IMR-90 (cell line): Measurements from ENCODE around the gene IFT74. TPM values are rescaled to one million over a fixed set of nuclear protein-coding genes. Genes with fewer than 3 reads are reported as not detected.

Experiments
- ATAC-seq: fragments of 200-7000 bp; cut with Tn5 transposase; 2 replicates; pipeline ENCODE4 v1.9.1; 2020; ENCODE audit warnings: low read depth, mild to moderate bottlenecking, moderate library complexity
- BruUV-seq: library from RNA; stranded (reverse); fragments of 400-500 nt; replicated peaks from 2 replicates; lab custom pipeline; 2021; lab: Mats Ljungman, UMichigan
- CTCF ChIA-PET: fragments of 300-600 bp; formaldehyde crosslinking; extraction: SDS; loops from one replicate; lab custom pipeline; 2021; ENCODE audit warnings: antibody characterized with exemption; lab: Yijun Ruan, JAX
- POLR2A ChIA-PET: fragments of 300-600 bp; sonication (Branson Sonifier 250); formaldehyde crosslinking; loops from one replicate; lab custom pipeline; 2022; ENCODE audit warnings: antibody characterized with exemption; ENCODE audit not compliant: unreplicated experiment; lab: Charles Lee
- DNase-seq: peaks from one replicate; pipeline ENCODE4 v3.0.0; 2013
- H2AFZ ChIP-seq: replicated peaks from 2 replicates; pipeline ENCODE3; 2013; ENCODE audit warnings: low read length, mild to moderate bottlenecking; ENCODE audit not compliant: poor library complexity
- H2AK5ac ChIP-seq: 2 replicates; pipeline ENCODE4 v1.6.1; 2013; ENCODE audit warnings: low read depth, low read length, inconsistent platforms
- H2AK9ac ChIP-seq: replicated peaks from 2 replicates; pipeline ENCODE3; 2013; ENCODE audit warnings: mild to moderate bottlenecking, low read depth, low read length, moderate library complexity; ENCODE audit not compliant: poor library complexity
- H2BK120ac ChIP-seq: 2 replicates; pipeline ENCODE4 v1.6.1; 2013; ENCODE audit warnings: low read depth, low read length, inconsistent platforms
- H2BK15ac ChIP-seq: 3 replicates; pipeline ENCODE4 v1.6.1; 2013; ENCODE audit warnings: low read depth, low read length, inconsistent platforms
- H2BK20ac ChIP-seq: 2 replicates; pipeline ENCODE4 v1.6.1; 2013; ENCODE audit warnings: low read depth, mild to moderate bottlenecking, inconsistent platforms, low read length, moderate library complexity
- H2BK5ac ChIP-seq: 2 replicates; pipeline ENCODE4 v1.6.1; 2013; ENCODE audit warnings: mild to moderate bottlenecking, low read depth, low read length, inconsistent platforms; ENCODE audit not compliant: poor library complexity, severe bottlenecking
- H3K14ac ChIP-seq: replicated peaks from 2 replicates; pipeline ENCODE4 v1.6.1; 2013; ENCODE audit warnings: low read depth, low read length, inconsistent platforms
- H3K18ac ChIP-seq: 2 replicates; pipeline ENCODE4 v1.6.1; 2013; ENCODE audit warnings: low read depth, low read length, control low read depth
- H3K23ac ChIP-seq: 2 replicates; pipeline ENCODE4 v1.6.1; 2013; ENCODE audit warnings: low read depth, low read length, inconsistent platforms
- H3K27ac ChIP-seq: 2 replicates; pipeline ENCODE4 v1.5.1; 2013; ENCODE audit warnings: mild to moderate bottlenecking, control low read depth, low read length; ENCODE audit not compliant: insufficient read depth
- H3K27me3 ChIP-seq: 2 replicates; pipeline ENCODE4 v1.6.1; 2013; ENCODE audit warnings: low read length; ENCODE audit not compliant: control insufficient read depth, insufficient read depth
- H3K36me3 ChIP-seq: 2 replicates; pipeline ENCODE4 v1.6.1; 2013; ENCODE audit warnings: low read length, mixed read lengths; ENCODE audit not compliant: control insufficient read depth, insufficient read depth
- H3K4ac ChIP-seq: 2 replicates; pipeline ENCODE4 v1.6.1; 2013; ENCODE audit warnings: low read depth, low read length, inconsistent platforms
- H3K4me1 ChIP-seq: 2 replicates; pipeline ENCODE4 v1.6.1; 2013; ENCODE audit warnings: low read length, mixed read lengths; ENCODE audit not compliant: control insufficient read depth, insufficient read depth
- H3K4me2 ChIP-seq: 2 replicates; pipeline ENCODE4 v1.6.1; 2013; ENCODE audit warnings: low read depth, mild to moderate bottlenecking, control low read depth, low read length, moderate library complexity
- H3K4me3 ChIP-seq: 2 replicates; pipeline ENCODE4 v1.5.1; 2013; ENCODE audit warnings: low read depth, mild to moderate bottlenecking, control low read depth, low read length, moderate library complexity; ENCODE audit not compliant: insufficient read depth
- H3K56ac ChIP-seq: 2 replicates; pipeline ENCODE4 v1.6.1; 2013; ENCODE audit warnings: low read length, inconsistent platforms; ENCODE audit not compliant: insufficient read depth; ENCODE audit errors: extremely low read depth
- H3K79me1 ChIP-seq, 2 experiments: 2 replicates each; pipeline ENCODE4 v1.6.1; 2013; ENCODE audit warnings: low read length in 2 of 2, inconsistent platforms in 1 of 2, low read depth in 1 of 2
- H3K9ac ChIP-seq: 2 replicates; pipeline ENCODE4 v1.6.1; 2013; ENCODE audit warnings: low read depth, low read length, control low read depth
- H3K9me1 ChIP-seq: 2 replicates; pipeline ENCODE4 v1.6.1; 2013; ENCODE audit warnings: low read length, inconsistent platforms; ENCODE audit not compliant: insufficient read depth
- H3K9me3 ChIP-seq: 2 replicates; pipeline ENCODE4 v1.6.1; 2013; ENCODE audit warnings: low read length; ENCODE audit not compliant: control insufficient read depth, insufficient read depth
- H4K20me1 ChIP-seq: 2 replicates; pipeline ENCODE4 v1.6.1; 2013; ENCODE audit warnings: low read length, inconsistent platforms; ENCODE audit not compliant: insufficient read depth
- H4K5ac ChIP-seq: 2 replicates; pipeline ENCODE4 v1.6.1; 2013; ENCODE audit warnings: mild to moderate bottlenecking, low read depth, low read length, control low read depth
- H4K8ac ChIP-seq, 2 experiments: 2 replicates each; pipeline ENCODE4 v1.6.1; 2013; ENCODE audit warnings: low read depth in 2 of 2, low read length in 2 of 2, control low read depth in 1 of 2, inconsistent platforms in 1 of 2
- H4K91ac ChIP-seq: 2 replicates; pipeline ENCODE4 v1.6.1; 2013; ENCODE audit warnings: low read depth, low read length, inconsistent platforms; ENCODE audit not compliant: insufficient read depth
- MAFK ChIP-seq: IDR thresholded peaks from 2 replicates; pipeline ENCODE4 v1.6.1; 2012; ENCODE audit warnings: low read depth, low read length, improper control_type of control experiment
- NFE2L2 ChIP-seq: fragments of 150-350 bp; IDR thresholded peaks from 2 replicates; pipeline ENCODE4 v1.6.1; 2016; ENCODE audit warnings: low read depth, mild to moderate bottlenecking, low read length
- dilution Hi-C: fragments of 300-500 bp; cut with HindIII; formaldehyde crosslinking; loops from one replicate; pipeline ENCODE4 v1.14.3; 2018; ENCODE audit warnings: low sequenced_read_pairs; ENCODE audit not compliant: unreplicated experiment
- in situ Hi-C: fragments of 300-500 bp; cut with MboI; formaldehyde crosslinking; loops from 3 replicates; pipeline ENCODE4 v1.14.3; 2019; ENCODE audit warnings: low sequenced_read_pairs, inconsistent platforms, mixed read lengths
- intact Hi-C: fragments of 100-400 bp; cut with micrococcal nuclease; formaldehyde crosslinking; loops from 2 replicates; pipeline ENCODE4 v1.10.0; 2022
- polyA plus RNA-seq, 3 experiments: library from polyadenylated mRNA; depleted of rRNA; stranded (reverse); fragments of >200 nt; gene quantifications; 2 replicates each; pipeline ENCODE4 v1.2.3, GENCODE V29; 2012; ENCODE audit warnings: low replicate concordance in 1 of 3
- total RNA-seq: library from RNA; depleted of rRNA; stranded (reverse); fragments of >200 nt; gene quantifications from 2 replicates; pipeline ENCODE4 v1.2.3, GENCODE V29; 2012

The IFT74 gene
- total and polyA plus RNA-seq, 2 of the 4 experiments (the other 2 are of a cell fraction): 4.6 to 12.2 TPM

DNA sequence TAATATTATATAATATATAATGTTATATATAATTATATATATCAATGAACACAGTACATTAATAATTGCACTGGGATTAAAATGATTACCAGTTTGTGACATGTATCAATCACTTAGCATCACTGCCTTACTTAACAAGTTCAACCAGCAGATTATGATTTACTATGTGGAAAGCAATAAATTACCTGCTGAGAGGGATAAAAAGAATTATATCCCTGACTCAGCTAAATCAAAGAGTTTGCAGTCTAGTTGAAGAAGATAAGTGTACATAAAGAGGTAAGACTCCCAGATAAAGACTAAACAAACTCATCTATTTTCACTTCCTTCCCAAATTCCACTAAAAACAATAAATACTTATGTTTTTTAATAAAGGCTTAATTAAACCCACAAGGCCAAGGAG, 20.4 kb upstream of the IFT74 start:
- H2BK5ac ChIP-seq: no peak overlapping the region
- H3K79me1 ChIP-seq: peaks cover 12 to 26% of the 10 kb centered on the region in 2 experiments
- H3K4me1 ChIP-seq: peaks cover 3% of the 10 kb centered on the region; the same call in 1 of the 2 replicates
- no peak overlapping the region for H3K27ac ChIP-seq
- no peak overlapping the region for H2BK15ac ChIP-seq
- no peak overlapping the region for H3K14ac ChIP-seq
- no peak overlapping the region for H4K5ac ChIP-seq
- intact Hi-C loops (no loop called here), dilution Hi-C loops (no loop called here), in situ Hi-C loops (no loop called here)
- peaks cover 8% of the 10 kb centered on the region for H3K9me1 ChIP-seq
- no peak overlapping the region for H2AK5ac ChIP-seq
- no TSS peak for BruUV-seq
- no peak overlapping the region for H3K4me2 ChIP-seq
- peaks cover 1% of the 10 kb centered on the region; the same call in 1 of the 2 replicates for H3K36me3 ChIP-seq
- H3K18ac ChIP-seq: no peak overlapping the region
- no peak overlapping the region; a peak in 1 of 4 replicates for H4K8ac ChIP-seq
- no peak for TF ChIP-seq NFE2L2
- TF ChIP-seq MAFK: peak; percentile 94
- no peak overlapping the region for H3K4me3 ChIP-seq
- H3K56ac ChIP-seq: no peak overlapping the region
- no peaks in the 10 kb centered on the region for H3K27me3 ChIP-seq
- no peak overlapping the region for H2AFZ ChIP-seq
- H4K20me1 ChIP-seq: peaks cover 10% of the 10 kb centered on the region
- peaks cover 4% of the 10 kb centered on the region for H3K9me3 ChIP-seq
- no peak overlapping the region for H2BK20ac ChIP-seq
- no peak overlapping the region for H3K23ac ChIP-seq
- no peak overlapping the region for H2AK9ac ChIP-seq
- no peak overlapping the region for H3K9ac ChIP-seq
- H3K4ac ChIP-seq: no peak overlapping the region
- H2BK120ac ChIP-seq: no peak overlapping the region
- DNase-seq (no peak), ATAC-seq (no peak)
- H4K91ac ChIP-seq: no peak overlapping the region
- CTCF ChIA-PET: no interaction called here
- POLR2A ChIA-PET: no interaction called here
